ENCODE measurements around the gene CELA3B. TPM values are rescaled to one million over a fixed set of nuclear protein-coding genes. Genes with fewer than 3 reads are reported as not detected.
A peak's percentile ranks its signal among the peaks of the same experiment; 100 is the strongest.
"Not testable (repeated sequence)": the region's sequence is repeated elsewhere in the genome, so short reads cannot be mapped to it uniquely, and the experiment has no call there.

The CELA3B gene
- polyA plus RNA-seq, 6 donors from 2014 or later: not detected

DNA sequence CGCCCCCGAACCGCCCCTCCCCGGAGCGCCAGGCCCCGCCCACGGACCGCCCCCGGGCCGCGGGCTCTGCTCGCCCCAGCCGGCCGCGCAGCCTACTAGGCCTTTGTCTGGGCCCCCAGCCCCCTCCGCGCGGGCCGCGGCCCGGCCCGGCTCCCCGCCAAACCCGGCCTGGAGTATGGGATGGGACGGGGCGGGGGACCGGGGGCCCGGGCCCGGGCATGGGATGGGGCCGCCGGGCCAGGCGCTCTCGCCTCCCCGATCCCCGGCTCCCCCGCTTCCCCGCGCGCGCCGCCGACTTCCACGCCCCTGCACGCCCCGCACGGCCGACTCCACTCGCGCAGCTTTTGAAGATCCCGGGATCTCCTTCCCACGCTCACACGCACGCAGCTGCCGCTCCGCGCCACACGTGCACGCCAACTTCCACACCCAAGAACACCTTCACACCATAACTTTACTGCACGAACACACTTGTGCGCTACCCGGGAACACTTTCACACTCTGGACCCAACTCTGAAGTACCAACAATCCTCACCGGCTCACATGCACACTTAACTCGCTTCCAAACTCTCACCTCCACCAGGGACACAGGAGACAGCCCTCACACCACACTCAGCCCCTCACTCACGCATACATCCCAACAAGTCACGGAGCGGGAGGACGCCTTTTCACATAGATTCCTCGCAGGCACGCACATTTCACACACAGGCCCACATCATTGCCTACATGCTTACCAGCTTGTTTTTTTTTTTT, 39.3 kb upstream of the CELA3B start:
- H3K27me3 Mint-ChIP-seq: peaks cover 19 to 35% (median 29%) of the 10 kb centered on the region in 3 donors
- peaks cover 12 to 21% (median 18%) of the 10 kb centered on the region in 3 donors for H3K4me1 Mint-ChIP-seq
- H3K4me3 Mint-ChIP-seq: peak overlapping the region; percentile 84 to 97 (median 90)
- ATAC-seq (ENCODE audit: low read depth in 2 of 2) (peak; percentile 90 to 92), DNase-seq (peak; percentile 63)
- H3K9me3 Mint-ChIP-seq: no peaks in the 10 kb centered on the region
- peak overlapping the region in 3 of 6 donors; percentile 32 to 82 (median 63) for H3K27ac Mint-ChIP-seq
- peaks cover 0 to 8% of the 10 kb centered on the region in 2 donors for H3K36me3 Mint-ChIP-seq

DNA sequence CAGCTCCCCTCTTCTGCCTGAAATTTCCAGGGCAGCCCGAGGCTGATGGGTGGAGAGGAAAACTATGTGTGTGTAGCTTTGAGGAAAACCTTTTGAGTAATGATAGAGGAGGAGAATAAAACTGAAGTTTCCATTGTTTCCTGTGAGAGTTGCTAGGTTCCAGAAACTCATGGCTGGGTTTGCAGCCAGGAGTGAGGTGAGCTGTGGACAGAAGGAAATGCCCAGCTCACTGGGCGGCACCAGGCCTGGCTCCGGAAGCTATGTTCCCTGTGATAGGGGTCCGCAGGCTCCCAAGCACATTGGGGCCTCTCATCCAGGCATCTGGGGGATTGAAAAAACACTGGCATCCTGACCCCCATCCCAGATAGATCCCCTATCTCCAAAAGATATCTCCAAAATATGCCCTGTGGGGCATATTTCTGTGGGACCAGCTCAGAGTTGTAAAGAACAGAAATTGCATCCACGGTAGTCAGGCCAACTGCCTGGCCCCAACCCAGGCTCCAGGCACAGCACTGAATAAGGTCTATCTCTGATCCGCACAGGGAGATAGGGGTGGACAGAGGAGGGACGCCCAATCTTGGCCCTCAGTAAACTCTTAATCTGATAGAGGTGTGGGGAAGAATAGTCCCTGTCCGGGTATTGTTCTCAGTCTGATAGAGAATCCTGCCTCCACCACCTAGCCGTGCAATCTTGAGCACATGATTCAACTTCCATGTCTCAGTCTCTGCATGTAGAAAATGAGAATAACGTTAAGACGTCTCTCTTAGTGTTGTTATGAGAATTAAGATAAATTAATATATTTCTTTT, 37.9 kb upstream of the CELA3B start:
- H3K9me3 Mint-ChIP-seq: no peaks in the 10 kb centered on the region
- H3K27ac Mint-ChIP-seq: peak overlapping the region in 3 of 6 donors; percentile 33 to 63 (median 41)
- H3K27me3 Mint-ChIP-seq: peaks cover 18 to 24% (median 22%) of the 10 kb centered on the region in 3 donors
- H3K36me3 Mint-ChIP-seq: peaks cover 0 to 8% of the 10 kb centered on the region in 2 donors
- peaks cover 12 to 18% (median 17%) of the 10 kb centered on the region in 3 donors for H3K4me1 Mint-ChIP-seq
- ATAC-seq (ENCODE audit: low read depth in 2 of 2) (no peak), DNase-seq (no peak)
- peak overlapping the region in 7 of 8 donors; percentile 27 to 97 (median 88) for H3K4me3 Mint-ChIP-seq

DNA sequence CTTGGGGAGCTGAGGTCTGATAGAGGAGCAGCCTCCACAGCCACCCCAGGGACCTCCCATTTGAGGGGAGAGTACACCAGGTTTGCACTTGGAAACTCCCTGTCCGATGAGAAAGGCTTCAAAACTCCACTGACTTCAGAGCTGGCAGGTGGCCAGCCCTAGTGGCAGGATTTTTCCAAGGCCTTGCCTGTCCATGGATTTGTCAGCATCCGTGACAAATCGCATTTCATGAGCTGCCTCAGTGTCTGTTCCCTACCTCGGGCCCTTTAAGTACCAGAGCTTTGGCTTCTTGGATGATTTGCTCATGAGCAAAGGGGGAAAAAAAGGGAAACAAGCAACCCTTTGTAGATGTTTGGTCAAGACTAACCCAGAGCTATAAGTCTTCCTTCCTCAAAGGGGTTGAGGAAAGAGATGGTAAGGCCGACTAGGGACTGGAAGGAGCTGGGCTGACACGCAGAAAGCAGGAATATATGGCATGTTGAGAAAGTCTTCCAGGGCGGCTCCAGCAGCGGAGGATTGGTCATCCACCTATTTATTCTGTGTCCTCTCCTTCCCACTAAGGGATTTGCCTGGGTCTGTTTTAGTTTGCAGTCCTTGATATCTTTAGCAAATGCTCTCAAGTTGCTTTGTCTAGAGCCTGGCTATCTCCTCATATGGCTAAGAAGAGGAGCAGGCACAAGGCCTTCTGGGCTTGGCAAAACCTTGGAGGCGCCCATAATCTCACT, 37.0 kb upstream of the CELA3B start:
- Mint-ChIP-seq H3K36me3 (peaks cover 0 to 8% of the 10 kb centered on the region in 2 donors), H3K27me3 (peaks cover 17 to 20% (median 18%) of the 10 kb centered on the region in 3 donors), H3K4me1 (peaks cover 12 to 16% (median 15%) of the 10 kb centered on the region in 3 donors), H3K9me3 (no peaks in the 10 kb centered on the region), H3K27ac (no peak overlapping the region), H3K4me3 (peak overlapping the region in 2 of 8 donors; percentile 34 to 97)
- no peak for DNase-seq
- ATAC-seq (ENCODE audit: low read depth in 2 of 2): no peak

DNA sequence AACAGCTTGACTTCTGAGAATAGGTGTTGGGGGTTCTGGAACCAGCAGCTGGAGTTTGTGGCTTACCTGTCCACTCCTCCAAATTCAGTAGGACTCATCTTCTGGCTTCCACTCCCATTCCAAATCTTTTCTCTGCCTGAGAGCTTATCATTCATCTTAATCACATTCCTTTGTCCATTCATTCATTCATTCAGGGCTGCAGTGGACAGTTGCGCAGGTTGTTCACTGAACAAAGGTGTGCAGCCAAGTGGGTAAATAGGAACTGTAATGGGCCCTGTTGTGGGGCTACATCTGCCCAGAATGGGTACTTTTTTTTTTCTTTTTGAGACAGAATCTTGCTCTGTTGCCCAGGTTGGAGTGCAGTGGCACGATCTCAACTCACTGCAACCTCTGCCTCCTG, 36.3 kb upstream of the CELA3B start:
- no peak for ATAC-seq (ENCODE audit: low read depth in 2 of 2)
- no peak overlapping the region for H3K27ac Mint-ChIP-seq
- peaks cover 13 to 16% (median 15%) of the 10 kb centered on the region in 3 donors for H3K27me3 Mint-ChIP-seq
- DNase-seq: no peak
- peaks cover 10 to 16% (median 13%) of the 10 kb centered on the region in 3 donors for H3K4me1 Mint-ChIP-seq
- peaks cover 0 to 8% of the 10 kb centered on the region in 2 donors for H3K36me3 Mint-ChIP-seq
- H3K4me3 Mint-ChIP-seq: peak overlapping the region in 2 of 8 donors; percentile 9 to 34
- no peaks in the 10 kb centered on the region for H3K9me3 Mint-ChIP-seq

DNA sequence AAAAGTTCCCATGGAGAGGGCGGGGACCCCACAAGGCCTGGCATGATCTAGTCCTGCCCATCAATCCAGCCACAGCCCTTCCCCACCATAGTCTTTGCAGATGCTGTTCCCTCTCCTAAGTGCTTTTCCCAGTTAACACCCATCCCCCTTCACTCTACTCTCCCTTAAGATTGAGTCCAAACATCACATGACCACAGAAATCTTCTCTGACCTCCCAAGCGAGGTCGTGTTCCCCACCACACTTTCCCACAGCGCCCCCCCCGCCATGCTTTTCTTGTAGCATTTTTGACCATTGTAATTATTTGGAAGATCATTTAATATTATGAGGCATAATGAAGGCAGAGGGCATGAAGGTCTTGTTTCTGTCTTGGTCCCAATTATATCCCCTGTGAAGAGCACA, 35.5 kb upstream of the CELA3B start:
- peaks cover 0 to 8% of the 10 kb centered on the region in 2 donors for H3K36me3 Mint-ChIP-seq
- H3K4me3 Mint-ChIP-seq: peak overlapping the region in 1 of 8 donors; percentile 32
- no peak for DNase-seq
- H3K27me3 Mint-ChIP-seq: peaks cover 8 to 13% (median 9%) of the 10 kb centered on the region in 3 donors
- no peaks in the 10 kb centered on the region for H3K9me3 Mint-ChIP-seq
- ATAC-seq (ENCODE audit: low read depth in 2 of 2): no peak
- H3K27ac Mint-ChIP-seq: no peak overlapping the region
- H3K4me1 Mint-ChIP-seq: peaks cover 7 to 16% (median 11%) of the 10 kb centered on the region in 3 donors

DNA sequence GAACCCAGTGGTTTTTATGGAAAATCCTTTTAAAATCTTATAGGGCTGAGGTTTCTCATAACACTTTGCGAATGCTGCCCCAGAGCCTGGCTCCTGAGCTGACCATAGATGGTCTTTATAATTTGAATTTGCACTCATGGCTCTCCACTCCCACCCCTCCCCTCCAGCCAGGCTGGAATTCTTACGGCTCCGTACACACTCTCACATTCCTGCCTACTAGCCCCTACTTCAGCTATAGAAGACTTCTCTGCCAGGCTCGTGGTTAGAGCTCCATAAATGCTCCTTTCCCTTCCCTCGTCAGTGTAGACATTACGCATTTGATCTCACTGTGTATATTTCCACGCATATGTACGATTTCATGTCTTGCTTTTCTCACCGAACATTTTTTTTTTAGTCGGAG, 34.4 kb upstream of the CELA3B start:
- peaks cover 4 to 14% (median 10%) of the 10 kb centered on the region in 3 donors for H3K4me1 Mint-ChIP-seq
- H3K36me3 Mint-ChIP-seq: peaks cover 0 to 6% of the 10 kb centered on the region in 2 donors
- H3K27me3 Mint-ChIP-seq: peaks cover 4 to 13% (median 6%) of the 10 kb centered on the region in 3 donors
- H3K27ac Mint-ChIP-seq: no peak overlapping the region
- H3K4me3 Mint-ChIP-seq: no peak overlapping the region
- no peaks in the 10 kb centered on the region for H3K9me3 Mint-ChIP-seq
- DNase-seq (no peak), ATAC-seq (ENCODE audit: low read depth in 2 of 2) (no peak)

DNA sequence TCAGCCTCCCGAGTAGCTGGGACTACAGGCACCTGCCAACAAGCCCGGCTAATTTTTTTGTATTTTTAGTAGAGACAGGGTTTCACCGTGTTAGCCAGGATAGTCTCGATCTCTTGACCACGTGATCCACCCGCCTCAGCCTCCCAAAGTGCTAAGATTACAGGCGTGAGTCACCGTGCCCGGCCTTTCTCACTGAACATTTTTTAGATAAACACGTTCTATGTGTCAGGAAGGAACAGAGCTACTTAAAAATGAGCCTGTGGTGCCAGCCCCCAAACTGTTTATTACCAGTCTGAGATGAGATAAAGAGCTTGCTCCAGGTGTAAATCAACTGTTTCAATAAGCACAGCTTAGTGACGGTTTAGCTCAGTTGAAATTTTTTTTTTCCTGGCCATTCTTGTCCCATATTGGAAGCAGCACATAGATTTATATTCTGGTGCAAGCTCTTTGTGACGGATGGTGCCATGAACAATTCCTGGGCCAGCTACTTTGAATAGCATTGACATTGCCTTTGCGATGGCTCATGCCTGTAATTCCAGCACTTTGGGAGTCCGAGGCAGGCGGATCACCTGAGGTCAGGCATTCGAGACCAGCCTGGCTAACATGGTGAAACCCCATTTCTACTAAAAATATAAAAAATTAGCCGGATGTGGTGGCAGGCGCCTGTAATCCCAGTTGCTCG, 33.7 kb upstream of the CELA3B start:
- DNase-seq; H3K4me1 Mint-ChIP-seq; H3K36me3 Mint-ChIP-seq; H3K27me3 Mint-ChIP-seq; ATAC-seq (ENCODE audit: low read depth in 2 of 2); H3K9me3 Mint-ChIP-seq; H3K4me3 Mint-ChIP-seq; H3K27ac Mint-ChIP-seq: not testable (repeated sequence)

DNA sequence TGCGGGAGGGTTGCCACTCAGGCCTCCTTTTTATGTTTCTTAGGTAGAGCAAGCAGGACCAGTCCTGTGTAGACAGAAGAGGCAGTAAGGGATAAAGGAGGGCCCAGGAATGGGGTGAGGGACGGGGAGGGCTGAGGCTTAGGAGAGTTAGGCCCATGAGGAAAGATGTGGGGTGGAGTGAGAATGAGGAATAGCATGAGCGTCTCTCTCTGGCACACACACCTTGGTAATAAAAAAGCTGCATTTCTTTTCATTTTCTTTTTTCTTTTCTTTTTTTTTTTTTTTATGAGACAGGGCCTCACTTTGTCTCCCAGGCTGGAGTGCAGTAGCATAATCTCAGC, 32.1 kb upstream of the CELA3B start:
- ATAC-seq (ENCODE audit: low read depth in 2 of 2) (no peak), DNase-seq (no peak)
- Mint-ChIP-seq H3K9me3 (no peaks in the 10 kb centered on the region), H3K4me1 (no peaks in the 10 kb centered on the region), H3K27ac (no peak overlapping the region), H3K36me3 (no peaks in the 10 kb centered on the region), H3K27me3 (peaks cover 0 to 9% (median 0%) of the 10 kb centered on the region in 3 donors), H3K4me3 (no peak overlapping the region)

DNA sequence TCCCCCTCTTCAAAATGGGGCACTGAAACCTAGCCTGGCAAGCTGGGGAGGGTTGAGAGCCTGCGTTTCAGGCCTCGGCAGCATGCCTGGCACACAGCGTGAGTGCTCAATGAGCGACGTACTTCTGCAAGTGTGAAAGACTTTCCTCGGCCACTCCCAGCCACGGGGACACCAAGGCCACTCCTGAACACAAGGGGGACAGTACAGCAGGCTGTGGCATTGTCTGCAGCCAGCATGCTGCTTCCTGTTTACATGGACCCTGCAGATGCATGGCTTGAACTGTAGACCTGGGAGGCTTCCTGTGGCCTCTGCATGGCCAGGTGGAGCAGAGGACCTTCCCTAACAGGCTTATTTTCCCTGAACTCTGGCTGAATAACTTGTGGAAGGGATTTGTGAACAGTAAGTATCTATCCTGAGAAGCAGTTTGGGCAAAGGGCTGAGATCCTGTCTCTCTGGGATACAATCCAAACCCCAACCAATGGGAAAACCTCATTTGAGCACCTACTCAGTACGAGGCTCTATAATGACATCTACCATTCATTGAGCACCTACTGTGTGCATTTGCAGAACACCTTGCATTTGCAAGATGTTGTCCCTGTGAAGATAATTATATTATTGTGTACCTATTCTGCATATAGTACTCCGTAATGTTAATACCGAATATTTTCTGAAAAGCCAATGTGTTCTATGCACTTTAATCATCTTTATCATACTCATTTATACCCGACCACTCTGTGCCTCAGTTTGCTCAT, 29.8 kb upstream of the CELA3B start:
- Mint-ChIP-seq H3K4me3 (no peak overlapping the region), H3K4me1 (no peaks in the 10 kb centered on the region)

DNA sequence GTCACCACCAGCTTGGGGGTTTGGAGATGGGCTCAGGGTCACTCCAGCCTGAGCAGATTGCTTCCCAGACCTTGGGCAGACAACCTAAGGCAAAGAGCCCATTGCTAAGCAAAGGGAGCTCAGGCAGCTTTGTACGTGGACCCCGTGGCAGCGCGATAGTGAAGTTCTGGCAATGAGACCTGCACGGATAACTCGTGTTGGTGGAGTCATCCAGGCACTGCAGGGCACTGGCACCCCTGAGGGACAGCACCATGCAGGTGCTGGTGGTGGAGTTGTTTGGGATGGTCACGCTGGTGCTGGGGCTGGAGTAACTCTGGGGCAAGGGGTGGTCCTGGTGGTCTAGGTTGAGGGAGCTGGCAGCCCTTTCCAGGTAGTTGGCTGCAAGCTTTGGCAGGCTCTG, 26.1 kb upstream of the CELA3B start:
- peaks cover 0 to 5% (median 0%) of the 10 kb centered on the region in 3 donors for H3K27me3 Mint-ChIP-seq
- no peaks in the 10 kb centered on the region for H3K9me3 Mint-ChIP-seq
- peak overlapping the region in 1 of 8 donors; percentile 70 for H3K4me3 Mint-ChIP-seq
- H3K4me1 Mint-ChIP-seq: no peaks in the 10 kb centered on the region
- DNase-seq (no peak), ATAC-seq (ENCODE audit: low read depth in 2 of 2) (no peak)
- H3K27ac Mint-ChIP-seq: peak overlapping the region in 1 of 6 donors; percentile 11
- no peaks in the 10 kb centered on the region for H3K36me3 Mint-ChIP-seq

More for the DNA sequence above, 29.8 kb upstream of the CELA3B start:
- H3K9me3 Mint-ChIP-seq: no peaks in the 10 kb centered on the region
- no peaks in the 10 kb centered on the region for H3K36me3 Mint-ChIP-seq
- ATAC-seq (ENCODE audit: low read depth in 2 of 2): no peak
- H3K27ac Mint-ChIP-seq: peak overlapping the region in 1 of 6 donors; percentile 9
- DNase-seq: no peak
- peaks cover 0 to 5% (median 0%) of the 10 kb centered on the region in 3 donors for H3K27me3 Mint-ChIP-seq

DNA sequence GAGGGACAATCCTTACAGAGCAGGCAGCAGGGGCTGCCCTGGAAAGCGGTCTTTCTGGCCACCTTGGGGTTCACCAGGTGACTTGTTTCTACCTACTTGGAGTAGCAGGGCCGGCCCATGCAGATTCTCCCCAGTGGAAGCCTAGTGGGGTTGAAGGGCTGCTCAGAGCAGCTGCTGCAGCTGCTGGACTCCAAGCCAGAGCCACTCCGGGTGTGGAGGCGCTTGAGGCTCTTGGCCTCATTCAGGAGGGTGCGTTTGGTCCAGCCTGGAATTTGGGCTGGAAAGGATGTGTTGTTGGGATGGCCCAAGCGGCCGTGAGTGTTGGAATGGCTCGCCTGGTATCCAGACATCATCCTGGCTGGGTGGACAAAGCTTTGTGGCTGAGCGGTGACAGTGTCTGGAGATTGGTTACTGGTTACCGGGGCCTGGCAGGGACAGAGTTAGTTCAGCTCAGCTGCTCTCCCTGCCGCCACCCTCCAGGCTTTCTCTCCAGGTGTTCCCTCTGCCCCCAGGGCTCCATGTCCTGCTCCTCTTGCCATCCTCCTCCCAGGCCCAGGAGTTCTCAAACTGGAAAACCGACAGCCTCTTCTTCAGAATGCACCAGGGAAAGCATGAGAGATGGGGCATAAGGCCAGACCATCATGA, 25.5 kb upstream of the CELA3B start:
- Mint-ChIP-seq H3K27ac (no peak overlapping the region), H3K4me1 (no peaks in the 10 kb centered on the region), H3K27me3 (peaks cover 0 to 5% (median 0%) of the 10 kb centered on the region in 3 donors), H3K4me3 (no peak overlapping the region), H3K36me3 (no peaks in the 10 kb centered on the region), H3K9me3 (no peaks in the 10 kb centered on the region)
- ATAC-seq (ENCODE audit: low read depth in 2 of 2): no peak
- no peak for DNase-seq
